SU-DHL-6 (cell line): ENCODE measurements around the gene ADAMTS7.
A peak's percentile ranks its signal among the peaks of the same experiment; 100 is the strongest.

Experiments used
- H2AFZ ChIP-seq: fragments of 200-600 bp; sonication (generic); 2 replicates; pipeline ENCODE4 v1.6.1; 2014; ENCODE audit warnings: low read depth, mild to moderate bottlenecking, moderate library complexity, mixed read lengths, antibody characterized with exemption, low read length; ENCODE audit not compliant: severe bottlenecking
- H3F3A ChIP-seq: fragments of 200-600 bp; shearing (Covaris generic); 2 replicates; pipeline ENCODE4 v1.6.0; 2016; ENCODE audit warnings: antibody characterized with exemption, mild to moderate bottlenecking; ENCODE audit not compliant: insufficient read depth
- H3K27ac ChIP-seq: fragments of 200-600 bp; sonication (generic); 2 replicates; pipeline ENCODE4 v1.5.1; 2016; ENCODE audit warnings: low read depth, mild to moderate bottlenecking, low read length, moderate library complexity, mixed read lengths
- H3K27me3 ChIP-seq: fragments of 200-600 bp; sonication (generic), shearing (Covaris generic); 2 replicates; pipeline ENCODE4 v1.6.0; 2014; ENCODE audit warnings: mild to moderate bottlenecking, low read length
- H3K36me3 ChIP-seq: fragments of 200-600 bp; sonication (generic); 2 replicates; pipeline ENCODE4 v1.6.1; 2014; ENCODE audit warnings: mild to moderate bottlenecking, low read length, mixed read lengths
- H3K4me2 ChIP-seq: fragments of 300-600, 200-600 bp; shearing (Covaris generic), sonication (generic); 2 replicates; pipeline ENCODE4 v1.6.0; 2014; ENCODE audit warnings: low read length, low read depth, mild to moderate bottlenecking; ENCODE audit not compliant: poor library complexity, severe bottlenecking
- H3K4me3 ChIP-seq: fragments of 200-600 bp; sonication (generic); 2 replicates; pipeline ENCODE4 v1.5.1; 2014; ENCODE audit warnings: antibody characterized with exemption, low read length, mild to moderate bottlenecking, mixed read lengths; ENCODE audit not compliant: insufficient read depth, poor library complexity, severe bottlenecking
- H3K79me2 ChIP-seq: fragments of 200-600 bp; sonication (generic); 2 replicates; pipeline ENCODE4 v1.6.1; 2014; ENCODE audit warnings: mild to moderate bottlenecking, low read length, moderate library complexity; ENCODE audit not compliant: insufficient read depth
- H3K9ac ChIP-seq: fragments of 200-600 bp; sonication (generic); 2 replicates; pipeline ENCODE4 v1.7.0; 2014; ENCODE audit warnings: mild to moderate bottlenecking, low read length
- H3K9me2 ChIP-seq: fragments of 200-600 bp; sonication (generic); replicated peaks from 2 replicates; pipeline ENCODE4 v1.6.1; 2014; ENCODE audit warnings: low read length; ENCODE audit not compliant: insufficient read depth
- H3K9me3 ChIP-seq: fragments of 200-600 bp; sonication (generic); 2 replicates; pipeline ENCODE4 v1.6.1; 2014; ENCODE audit warnings: low read length, mixed read lengths; ENCODE audit not compliant: insufficient read depth
- H4K20me1 ChIP-seq: fragments of 200-600 bp; sonication (generic); 2 replicates; pipeline ENCODE4 v1.6.1; 2014; ENCODE audit warnings: low read depth, mild to moderate bottlenecking, antibody characterized with exemption, low read length, moderate library complexity, mixed read lengths
- CTCF ChIP-seq: fragments of 200-600 bp; sonication (generic); IDR thresholded peaks from one replicate; pipeline ENCODE4 v1.5.1; 2017; ENCODE audit warnings: antibody characterized with exemption, mild to moderate bottlenecking, low read length, moderate library complexity; ENCODE audit not compliant: insufficient read depth, poor library complexity, severe bottlenecking
- EZH2phosphoT487 ChIP-seq: fragments of 200-600 bp; sonication (generic), shearing (Covaris generic); conservative IDR thresholded peaks from 2 replicates; pipeline ENCODE4 v1.6.1; 2018; ENCODE audit warnings: mild to moderate bottlenecking, antibody characterized with exemption, low read length, moderate library complexity, mixed read lengths

ADAMTS7 gene

GRCh38 chr15:78808550-78808949 lies 2.7 kb downstream of the ADAMTS7 start:
- H3K27me3 ChIP-seq, result no peaks in the 10 kb centered on the region
- H4K20me1 ChIP-seq, result no peaks in the 10 kb centered on the region
- no peaks in the 10 kb centered on the region for H3K79me2 ChIP-seq
- no peaks in the 10 kb centered on the region for H3K36me3 ChIP-seq
- no peak overlapping the region for H2AFZ ChIP-seq
- H3F3A ChIP-seq, result no peaks in the 10 kb centered on the region
- no peak overlapping the region for H3K4me3 ChIP-seq
- no peak overlapping the region for H3K9ac ChIP-seq
- no peak overlapping the region for H3K27ac ChIP-seq
- TF ChIP-seq CTCF, result peak; percentile 62
- no peak for TF ChIP-seq EZH2phosphoT487
- no peak overlapping the region for H3K4me2 ChIP-seq
- no peaks in the 10 kb centered on the region for H3K9me3 ChIP-seq
- no peaks in the 10 kb centered on the region for H3K9me2 ChIP-seq

- Histone ChIP-seq H3K4me3 (no peak overlapping the region), H3K9ac (no peak overlapping the region), H3K27me3 (no peaks in the 10 kb centered on the region), H3K79me2 (no peaks in the 10 kb centered on the region), H3F3A (no peaks in the 10 kb centered on the region), H3K9me2 (no peaks in the 10 kb centered on the region), H2AFZ (no peak overlapping the region), H3K4me2 (no peak overlapping the region), H4K20me1 (no peaks in the 10 kb centered on the region), H3K27ac (no peak overlapping the region), H3K9me3 (no peaks in the 10 kb centered on the region), H3K36me3 (no peaks in the 10 kb centered on the region)
- no peak for TF ChIP-seq CTCF
Observed at GRCh38 chr15:78807359-78807758, 3.9 kb downstream of the ADAMTS7 start.

- H3K4me2 ChIP-seq, result no peak overlapping the region
- H3K27ac ChIP-seq, result no peak overlapping the region
- no peaks in the 10 kb centered on the region for H3K27me3 ChIP-seq
- H3K9me3 ChIP-seq, result no peaks in the 10 kb centered on the region
- no peaks in the 10 kb centered on the region for H3K9me2 ChIP-seq
- TF ChIP-seq EZH2phosphoT487, result no peak
- no peak for TF ChIP-seq CTCF
- no peak overlapping the region for H3K9ac ChIP-seq
- no peaks in the 10 kb centered on the region for H3F3A ChIP-seq
- H2AFZ ChIP-seq, result no peak overlapping the region
- no peaks in the 10 kb centered on the region for H3K36me3 ChIP-seq
- H3K4me3 ChIP-seq, result no peak overlapping the region
- no peaks in the 10 kb centered on the region for H4K20me1 ChIP-seq
- no peaks in the 10 kb centered on the region for H3K79me2 ChIP-seq
Observed at GRCh38 chr15:78804391-78804792, 6.9 kb downstream of the ADAMTS7 start.

GRCh38 chr15:78800806-78801205 lies 10.5 kb downstream of the ADAMTS7 start:
- no peak for TF ChIP-seq CTCF
- no peak for TF ChIP-seq EZH2phosphoT487
- no peaks in the 10 kb centered on the region for H3F3A ChIP-seq
- no peaks in the 10 kb centered on the region for H3K36me3 ChIP-seq
- H3K9ac ChIP-seq, result no peak overlapping the region
- no peak overlapping the region for H3K27ac ChIP-seq
- H4K20me1 ChIP-seq, result no peaks in the 10 kb centered on the region
- H3K9me2 ChIP-seq, result no peaks in the 10 kb centered on the region
- no peaks in the 10 kb centered on the region for H3K27me3 ChIP-seq
- H2AFZ ChIP-seq, result no peak overlapping the region
- H3K4me3 ChIP-seq, result no peak overlapping the region
- no peaks in the 10 kb centered on the region for H3K79me2 ChIP-seq
- H3K4me2 ChIP-seq, result no peak overlapping the region
- no peaks in the 10 kb centered on the region for H3K9me3 ChIP-seq
